Left ventricle myocardium inferior (tissue), 1 donor: Measurements from ENCODE around the gene STRIT1. TPM values are rescaled to one million over a fixed set of nuclear protein-coding genes. Genes with fewer than 3 reads are reported as not detected.
"Not testable (repeated sequence)": the region's sequence is repeated elsewhere in the genome, so short reads cannot be mapped to it uniquely, and the experiment has no call there.

ENCODE experiments used
- DNase-seq: peaks from one replicate; pipeline ENCODE4 v3.0.0-alpha.2; 2020
- H3K27ac ChIP-seq: fragments of 200-600 bp; replicated peaks from 2 replicates; pipeline ENCODE4 v1.8.0; 2021
- H3K27me3 ChIP-seq: fragments of 200-600 bp; 2 replicates; pipeline ENCODE4 v1.8.0; 2021; ENCODE audit warnings: low read depth
- H3K36me3 ChIP-seq: fragments of 200-600 bp; 2 replicates; pipeline ENCODE4 v1.8.0; 2021
- H3K4me1 ChIP-seq: fragments of 200-600 bp; 2 replicates; pipeline ENCODE4 v1.8.0; 2021
- H3K4me3 ChIP-seq: fragments of 200-600 bp; 2 replicates; pipeline ENCODE4 v1.8.0; 2021; ENCODE audit warnings: mild to moderate bottlenecking, moderate library complexity
- H3K9me3 ChIP-seq: fragments of 200-600 bp; replicated peaks from 2 replicates; pipeline ENCODE4 v1.8.0; 2021
- CTCF ChIP-seq: fragments of 200-600 bp; IDR thresholded peaks from 2 replicates; pipeline ENCODE4 v1.8.0; 2021; ENCODE audit warnings: antibody characterized with exemption, mild to moderate bottlenecking, borderline replicate concordance
- intact Hi-C: fragments of 100-400 bp; cut with micrococcal nuclease; formaldehyde crosslinking; loops from one replicate; pipeline ENCODE4 v1.11.0; 2022
- total RNA-seq: library from RNA; stranded (reverse); fragmentation: NEBNext Ultra II Directional; extraction: Animal tissue kit (Norgen Biotek cat#: 25700); gene quantifications from one replicate; pipeline ENCODE4 v1.2.1, GENCODE V29; 2021
- donor health status: DM: no; HTN: yes; CAD: no; lungs with severe emphysema.

The STRIT1 gene
- total RNA-seq, 1 donor from 2014 or later: 11.7 TPM

- DNase-seq: no peak
- intact Hi-C loops: no loop called here
- no peaks in the 10 kb centered on the region for H3K9me3 ChIP-seq
- no peaks in the 10 kb centered on the region for H3K36me3 ChIP-seq
- TF ChIP-seq CTCF: no peak
- no peak overlapping the region for H3K4me3 ChIP-seq
- no peaks in the 10 kb centered on the region for H3K4me1 ChIP-seq
- H3K27me3 ChIP-seq: no peaks in the 10 kb centered on the region
- no peak overlapping the region for H3K27ac ChIP-seq
Measured at GRCh38 chr3:155283092-155284056, 10.1 kb downstream of the STRIT1 start.

- Histone ChIP-seq H3K9me3 (no peaks in the 10 kb centered on the region), H3K4me1 (no peaks in the 10 kb centered on the region), H3K27ac (no peak overlapping the region), H3K4me3 (no peak overlapping the region), H3K36me3 (no peaks in the 10 kb centered on the region), H3K27me3 (no peaks in the 10 kb centered on the region)
- intact Hi-C loops: no loop called here
- no peak for DNase-seq
- no peak for TF ChIP-seq CTCF
Measured at GRCh38 chr3:155282385-155283091, 10.9 kb downstream of the STRIT1 start.

- Histone ChIP-seq H3K27me3 (no peaks in the 10 kb centered on the region), H3K4me3 (no peak overlapping the region), H3K27ac (no peak overlapping the region), H3K9me3 (no peaks in the 10 kb centered on the region), H3K36me3 (no peaks in the 10 kb centered on the region), H3K4me1 (no peaks in the 10 kb centered on the region)
- TF ChIP-seq CTCF: no peak
- DNase-seq: no peak
- intact Hi-C loops: no loop called here
Measured at GRCh38 chr3:155281912-155282311, 11.6 kb downstream of the STRIT1 start.

GRCh38 chr3:155276089-155276488 is 17.4 kb downstream of the STRIT1 start:
- H3K4me3 ChIP-seq, H3K27me3 ChIP-seq, H3K4me1 ChIP-seq, H3K36me3 ChIP-seq, DNase-seq, intact Hi-C loops, H3K9me3 ChIP-seq, H3K27ac ChIP-seq: not testable (repeated sequence)

GRCh38 chr3:155275159-155275754 is 18.2 kb downstream of the STRIT1 start:
- H3K27ac ChIP-seq, H3K36me3 ChIP-seq, intact Hi-C loops, H3K27me3 ChIP-seq, H3K4me3 ChIP-seq, H3K9me3 ChIP-seq, DNase-seq, H3K4me1 ChIP-seq: not testable (repeated sequence)

- DNase-seq, H3K27me3 ChIP-seq, intact Hi-C loops, H3K4me3 ChIP-seq, H3K9me3 ChIP-seq, H3K36me3 ChIP-seq, H3K27ac ChIP-seq, H3K4me1 ChIP-seq: not testable (repeated sequence)
Measured at GRCh38 chr3:155274435-155274834, 19.0 kb downstream of the STRIT1 start.

- TF ChIP-seq CTCF: no peak
- DNase-seq: no peak
- H3K4me3 ChIP-seq: no peak overlapping the region
Measured at GRCh38 chr3:155271343-155271613, 22.2 kb downstream of the STRIT1 start.

More at GRCh38 chr3:155271343-155271613, 22.2 kb downstream of the STRIT1 start:
- Histone ChIP-seq H3K27ac (no peak overlapping the region), H3K9me3 (no peaks in the 10 kb centered on the region), H3K36me3 (no peaks in the 10 kb centered on the region), H3K4me1 (no peaks in the 10 kb centered on the region), H3K27me3 (no peaks in the 10 kb centered on the region)
- intact Hi-C loops: no loop called here
